ENCODE results near the gene DIDO1.

DIDO1 gene

GRCh38 chr20:62898093-62898964, 28.0 kb downstream of the DIDO1 start:
- no peak for DNase-seq (ENCODE audit: low spot score)
- in situ Hi-C loops (cut with MboI; ENCODE audit: low pct_unique_long_range_greater_than_20kb, low sequenced_read_pairs, unreplicated experiment), result no loop called here
- TF ChIP-seq CTCF (IDR thresholded peaks at IDR 0.05; ENCODE audit: extremely low read depth, insufficient read depth, missing control alignments), result no peak

- no peak for DNase-seq (ENCODE audit: low spot score)
- no peak for TF ChIP-seq CTCF (IDR thresholded peaks at IDR 0.05; ENCODE audit: extremely low read depth, insufficient read depth, missing control alignments)
- in situ Hi-C loops (cut with MboI; ENCODE audit: low pct_unique_long_range_greater_than_20kb, low sequenced_read_pairs, unreplicated experiment), result no loop called here
Observed at GRCh38 chr20:62897666-62898065, 28.6 kb downstream of the DIDO1 start.

- no peak for TF ChIP-seq CTCF (IDR thresholded peaks at IDR 0.05; ENCODE audit: extremely low read depth, insufficient read depth, missing control alignments)
- in situ Hi-C loops (cut with MboI; ENCODE audit: low pct_unique_long_range_greater_than_20kb, low sequenced_read_pairs, unreplicated experiment), result no loop called here
- DNase-seq (ENCODE audit: low spot score), result no peak
Observed at GRCh38 chr20:62896526-62896925, 29.8 kb downstream of the DIDO1 start.

- in situ Hi-C loops (cut with MboI; ENCODE audit: low pct_unique_long_range_greater_than_20kb, low sequenced_read_pairs, unreplicated experiment), result no loop called here
- DNase-seq (ENCODE audit: low spot score), result no peak
- no peak for TF ChIP-seq CTCF (IDR thresholded peaks at IDR 0.05; ENCODE audit: extremely low read depth, insufficient read depth, missing control alignments)
Observed at GRCh38 chr20:62895539-62895938, 30.8 kb downstream of the DIDO1 start.

- TF ChIP-seq CTCF (IDR thresholded peaks at IDR 0.05; ENCODE audit: extremely low read depth, insufficient read depth, missing control alignments), result no peak
- in situ Hi-C loops (cut with MboI; ENCODE audit: low pct_unique_long_range_greater_than_20kb, low sequenced_read_pairs, unreplicated experiment), result no loop called here
Observed at GRCh38 chr20:62894261-62894660, 32.0 kb downstream of the DIDO1 start.

GRCh38 chr20:62893700-62894099, 32.6 kb downstream of the DIDO1 start:
- DNase-seq (ENCODE audit: low spot score), result no peak
- in situ Hi-C loops (cut with MboI; ENCODE audit: low pct_unique_long_range_greater_than_20kb, low sequenced_read_pairs, unreplicated experiment), result no loop called here
- TF ChIP-seq CTCF (IDR thresholded peaks at IDR 0.05; ENCODE audit: extremely low read depth, insufficient read depth, missing control alignments), result peak; percentile 2

More at GRCh38 chr20:62894261-62894660, 32.0 kb downstream of the DIDO1 start:
- no peak for DNase-seq (ENCODE audit: low spot score)

Measured in GM13977 (cell line).